NOMO-1 treated with dmso at 0.1 percent for 144 hours (cell line): ENCODE results near the gene MSI1.
"Not testable (repeated sequence)": the region's sequence is repeated elsewhere in the genome, so short reads cannot be mapped to it uniquely, and the experiment has no call there.

Experiments
- DNase-seq: peaks from one replicate; lab custom pipeline; 2025; ENCODE audit not compliant: unreplicated experiment; lab: John Stamatoyannopoulos, UW

Gene MSI1

GRCh38 chr12:120358412-120359100 is 10.4 kb downstream of the MSI1 start:
- no peak for DNase-seq

GRCh38 chr12:120357104-120357503 is 11.9 kb downstream of the MSI1 start:
- DNase-seq: no peak

GRCh38 chr12:120356567-120357030 is 12.4 kb downstream of the MSI1 start:
- DNase-seq: peak; percentile 64

- no peak for DNase-seq
Measured at GRCh38 chr12:120353556-120354317, 15.2 kb downstream of the MSI1 start.

GRCh38 chr12:120353136-120353535 is 15.8 kb downstream of the MSI1 start:
- DNase-seq: no peak

- no peak for DNase-seq
Measured at GRCh38 chr12:120352117-120352516, 16.8 kb downstream of the MSI1 start.

GRCh38 chr12:120350576-120351350 is 18.2 kb downstream of the MSI1 start:
- no peak for DNase-seq

GRCh38 chr12:120347766-120348165 is 21.2 kb downstream of the MSI1 start:
- no peak for DNase-seq

- no peak for DNase-seq
Measured at GRCh38 chr12:120346681-120347080, 22.3 kb downstream of the MSI1 start.

- DNase-seq: no peak
Measured at GRCh38 chr12:120346031-120346430, 22.9 kb downstream of the MSI1 start.

- DNase-seq: no peak
Measured at GRCh38 chr12:120343692-120344091, 25.3 kb downstream of the MSI1 start.

GRCh38 chr12:120343039-120343537 is 25.9 kb downstream of the MSI1 start:
- no peak for DNase-seq

GRCh38 chr12:120342175-120343038 is 26.6 kb downstream of the MSI1 start:
- DNase-seq: no peak

GRCh38 chr12:120339256-120339655 is 29.7 kb downstream of the MSI1 start:
- no peak for DNase-seq

- DNase-seq: no peak
Measured at GRCh38 chr12:120337730-120338129, 31.2 kb downstream of the MSI1 start.

- DNase-seq: not testable (repeated sequence)
Measured at GRCh38 chr12:120336392-120336791, 32.6 kb downstream of the MSI1 start.

- not testable (repeated sequence) for DNase-seq
Measured at GRCh38 chr12:120335447-120335846, 33.5 kb downstream of the MSI1 start.

- no peak for DNase-seq
Measured at GRCh38 chr12:120332523-120332922, 36.4 kb downstream of the MSI1 start.

GRCh38 chr12:120332041-120332440 is 36.9 kb downstream of the MSI1 start:
- DNase-seq: no peak

GRCh38 chr12:120331390-120331789 is 37.6 kb downstream of the MSI1 start:
- DNase-seq: no peak
